Caco-2 (cell line): ENCODE data around the gene ADCY5. TPM values are rescaled to one million over a fixed set of nuclear protein-coding genes. Genes with fewer than 3 reads are reported as not detected.

ENCODE experiments used
- BruUV-seq: library from RNA; stranded (reverse); fragments of 400-500 nt; replicated peaks from 2 replicates; lab custom pipeline; 2021; lab: Mats Ljungman, UMichigan
- CTCF ChIA-PET: fragments of 300-600 bp; sonication (Branson Sonifier 250); formaldehyde crosslinking; loops from one replicate; lab custom pipeline; 2022; ENCODE audit warnings: antibody characterized with exemption; lab: Charles Lee
- POLR2A ChIA-PET: fragments of 300-600 bp; sonication (Branson Sonifier 250); formaldehyde crosslinking; loops from one replicate; lab custom pipeline; 2022; ENCODE audit warnings: antibody characterized with exemption; lab: Charles Lee
- DNase-seq, 2 experiments: peaks; one replicate each; pipeline versions ENCODE4 v3.0.0 to v3.0.0-alpha.2; 2020 to 2022
- H3K27me3 ChIP-seq: replicated peaks from 2 replicates; pipeline ENCODE4 v1.6.0; 2011; ENCODE audit warnings: low read length; ENCODE audit not compliant: control insufficient read depth, insufficient read depth
- H3K36me3 ChIP-seq: 2 replicates; pipeline ENCODE4 v1.5.1; 2011; ENCODE audit warnings: low read length; ENCODE audit not compliant: control insufficient read depth, insufficient read depth
- H3K4me1 ChIP-seq: fragments of 250-450 bp; sonication (Bioruptor Pico); 2 replicates; pipeline ENCODE4 v1.5.1; 2020; ENCODE audit warnings: mild to moderate bottlenecking
- H3K4me3 ChIP-seq: 2 replicates; pipeline ENCODE4 v1.5.1; 2011; ENCODE audit warnings: low read depth, mild to moderate bottlenecking, control low read depth, low read length
- H3K9me3 ChIP-seq: fragments of 250-450 bp; sonication (Bioruptor Pico); 2 replicates; pipeline ENCODE4 v1.5.1; 2020; ENCODE audit warnings: mild to moderate bottlenecking, moderate library complexity
- H3K27ac Mint-ChIP-seq: one replicate; pipeline ENCODE4 v1.8.0; 2022; ENCODE audit warnings: mixed read lengths; ENCODE audit not compliant: unreplicated experiment
- H3K27me3 Mint-ChIP-seq: one replicate; pipeline ENCODE4 v1.8.0; 2022; ENCODE audit warnings: mixed read lengths; ENCODE audit not compliant: insufficient read depth, unreplicated experiment
- H3K36me3 Mint-ChIP-seq: one replicate; pipeline ENCODE4 v1.8.0; 2022; ENCODE audit warnings: mild to moderate bottlenecking, mixed read lengths; ENCODE audit not compliant: insufficient read depth, unreplicated experiment
- H3K4me1 Mint-ChIP-seq: one replicate; pipeline ENCODE4 v1.8.0; 2022; ENCODE audit warnings: low read depth, mixed read lengths; ENCODE audit not compliant: unreplicated experiment
- H3K4me3 Mint-ChIP-seq: one replicate; pipeline ENCODE4 v1.8.0; 2022; ENCODE audit warnings: mild to moderate bottlenecking, moderate library complexity, mixed read lengths; ENCODE audit not compliant: unreplicated experiment
- H3K9me3 Mint-ChIP-seq: one replicate; pipeline ENCODE4 v1.8.0; 2022; ENCODE audit warnings: mixed read lengths; ENCODE audit not compliant: unreplicated experiment
- CTCF ChIP-seq, 2 experiments: fragments of 200-600 bp in 1 of 2; IDR thresholded peaks; 1 replicate in 1 of 2; 2 replicates in 1 of 2; pipeline versions ENCODE4 v1.5.1 to v1.8.0; 2011 to 2022; ENCODE audit warnings: antibody characterized with exemption in 1 of 2, control low read depth in 1 of 2, inconsistent platforms in 1 of 2, low read depth in 1 of 2, low read length in 1 of 2, mild to moderate bottlenecking in 1 of 2, moderate library complexity in 1 of 2; ENCODE audit not compliant: insufficient read depth in 1 of 2, severe bottlenecking in 1 of 2, unreplicated experiment in 1 of 2
- intact Hi-C: fragments of 100-400 bp; cut with micrococcal nuclease; formaldehyde crosslinking; loops from one replicate; pipeline ENCODE4 v1.10.0; 2022; ENCODE audit not compliant: unreplicated experiment
- total RNA-seq: library from RNA; stranded (reverse); gene quantifications from 2 replicates; pipeline ENCODE4 v1.2.3, GENCODE V29; 2022

The ADCY5 gene
- total RNA-seq, 1 experiment from 2014 or later: 0.91 TPM

- H3K4me1 Mint-ChIP-seq: peaks cover 6% of the 10 kb centered on the region
- POLR2A ChIA-PET: no interaction called here
- peaks cover 6% of the 10 kb centered on the region for H3K27me3 Mint-ChIP-seq
- no peak for DNase-seq
- no peaks in the 10 kb centered on the region for H3K9me3 Mint-ChIP-seq
- no peaks in the 10 kb centered on the region for H3K36me3 Mint-ChIP-seq
- no peak for TF ChIP-seq CTCF (IDR thresholded peaks at IDR 0.05; ENCODE audit: insufficient read depth in 1 of 2, low read depth in 1 of 2, low read length in 1 of 2, severe bottlenecking in 1 of 2, unreplicated experiment in 1 of 2)
- no peaks in the 10 kb centered on the region for H3K4me1 ChIP-seq
- BruUV-seq: no TSS peak
- H3K4me3 ChIP-seq: no peak overlapping the region
- H3K27me3 ChIP-seq: no peaks in the 10 kb centered on the region
- H3K36me3 ChIP-seq: no peaks in the 10 kb centered on the region
- intact Hi-C loops: no loop called here
- H3K27ac Mint-ChIP-seq: no peak overlapping the region
- H3K9me3 ChIP-seq: no peaks in the 10 kb centered on the region
- CTCF ChIA-PET: no interaction called here
- no peak overlapping the region for H3K4me3 Mint-ChIP-seq
These were observed 59.9 kb downstream of the ADCY5 start for GRCh38 chr3:123388811-123389627.

- Mint-ChIP-seq H3K4me3 (no peak overlapping the region), H3K4me1 (peaks cover 6% of the 10 kb centered on the region), H3K36me3 (no peaks in the 10 kb centered on the region), H3K9me3 (no peaks in the 10 kb centered on the region), H3K27ac (no peak overlapping the region), H3K27me3 (peaks cover 6% of the 10 kb centered on the region)
- TF ChIP-seq CTCF (IDR thresholded peaks at IDR 0.05; ENCODE audit: insufficient read depth in 1 of 2, low read depth in 1 of 2, low read length in 1 of 2, severe bottlenecking in 1 of 2, unreplicated experiment in 1 of 2): no peak
- H3K36me3 ChIP-seq: no peaks in the 10 kb centered on the region
- H3K9me3 ChIP-seq: no peaks in the 10 kb centered on the region
- no peaks in the 10 kb centered on the region for H3K4me1 ChIP-seq
- DNase-seq: no peak
- no peaks in the 10 kb centered on the region for H3K27me3 ChIP-seq
- no TSS peak for BruUV-seq
- POLR2A ChIA-PET: no interaction called here
- intact Hi-C loops: no loop called here
- H3K4me3 ChIP-seq: no peak overlapping the region
- CTCF ChIA-PET: no interaction called here
These were observed 60.8 kb downstream of the ADCY5 start for GRCh38 chr3:123388042-123388441.

- H3K27me3 ChIP-seq: no peaks in the 10 kb centered on the region
- H3K9me3 ChIP-seq: no peaks in the 10 kb centered on the region
- H3K36me3 Mint-ChIP-seq: no peaks in the 10 kb centered on the region
- H3K4me1 ChIP-seq: no peaks in the 10 kb centered on the region
- H3K9me3 Mint-ChIP-seq: no peaks in the 10 kb centered on the region
- DNase-seq: no peak
- no TSS peak for BruUV-seq
- POLR2A ChIA-PET: no interaction called here
- H3K27me3 Mint-ChIP-seq: peaks cover 6% of the 10 kb centered on the region
- no peak overlapping the region for H3K4me3 Mint-ChIP-seq
- H3K4me1 Mint-ChIP-seq: peaks cover 3% of the 10 kb centered on the region
- intact Hi-C loops: no loop called here
- CTCF ChIA-PET: no interaction called here
- H3K27ac Mint-ChIP-seq: no peak overlapping the region
- H3K36me3 ChIP-seq: no peaks in the 10 kb centered on the region
- H3K4me3 ChIP-seq: no peak overlapping the region
- TF ChIP-seq CTCF (IDR thresholded peaks at IDR 0.05; ENCODE audit: insufficient read depth in 1 of 2, low read depth in 1 of 2, low read length in 1 of 2, severe bottlenecking in 1 of 2, unreplicated experiment in 1 of 2): no peak
These were observed 61.4 kb downstream of the ADCY5 start for GRCh38 chr3:123387532-123387931.
